Measurements from ENCODE around the gene RDH5. TPM values are rescaled to one million over a fixed set of nuclear protein-coding genes. Genes with fewer than 3 reads are reported as not detected.

Gene RDH5
- total RNA-seq, 1 donor from 2014 or later: 9.7 TPM

DNA sequence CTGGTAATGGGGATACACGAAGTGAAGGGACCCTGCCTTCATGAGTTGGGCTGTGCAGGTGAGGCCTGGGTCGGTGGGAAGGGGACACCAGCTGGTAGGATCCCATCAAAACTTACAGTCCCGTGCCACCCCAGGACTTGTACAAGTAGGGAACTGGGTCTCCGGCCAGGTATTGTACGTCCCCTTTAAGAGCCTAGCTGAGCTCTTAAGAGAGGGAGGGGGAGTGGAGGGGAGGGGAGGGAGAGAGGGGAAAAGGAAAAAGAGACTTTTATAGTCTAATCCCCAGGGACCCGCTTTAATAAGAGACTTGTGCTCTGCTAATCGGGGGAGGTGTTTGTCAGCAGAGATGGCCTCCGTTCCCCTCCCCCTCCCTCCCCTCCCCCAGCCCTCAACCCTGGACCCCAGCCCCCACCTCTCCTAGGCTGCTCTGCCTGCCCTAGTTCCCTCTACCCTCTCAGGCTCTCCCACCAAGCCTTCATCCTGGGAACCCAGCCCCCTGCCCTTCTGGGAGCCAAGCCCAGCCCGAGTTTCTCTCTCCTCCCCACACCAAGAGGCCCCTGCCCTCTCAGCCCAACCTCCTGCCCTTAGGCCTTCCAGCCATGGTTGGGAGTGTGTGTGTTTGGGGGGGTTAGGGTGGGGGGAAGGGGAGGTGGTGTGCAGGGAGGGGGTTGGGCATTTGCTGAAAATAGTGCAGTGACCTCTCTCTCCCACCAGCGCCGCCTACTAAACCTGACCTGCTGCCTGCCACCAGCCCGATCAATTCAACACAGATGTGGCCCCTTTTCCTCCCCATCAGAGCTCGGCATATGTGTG is 25.4 kb downstream of the RDH5 start:
- H3K4me3 Mint-ChIP-seq (ENCODE audit: low read depth): peak overlapping the region; percentile 95
- no peaks in the 10 kb centered on the region for H3K9me3 Mint-ChIP-seq (ENCODE audit: low read depth)
- TF ChIP-seq, protein P1, sequence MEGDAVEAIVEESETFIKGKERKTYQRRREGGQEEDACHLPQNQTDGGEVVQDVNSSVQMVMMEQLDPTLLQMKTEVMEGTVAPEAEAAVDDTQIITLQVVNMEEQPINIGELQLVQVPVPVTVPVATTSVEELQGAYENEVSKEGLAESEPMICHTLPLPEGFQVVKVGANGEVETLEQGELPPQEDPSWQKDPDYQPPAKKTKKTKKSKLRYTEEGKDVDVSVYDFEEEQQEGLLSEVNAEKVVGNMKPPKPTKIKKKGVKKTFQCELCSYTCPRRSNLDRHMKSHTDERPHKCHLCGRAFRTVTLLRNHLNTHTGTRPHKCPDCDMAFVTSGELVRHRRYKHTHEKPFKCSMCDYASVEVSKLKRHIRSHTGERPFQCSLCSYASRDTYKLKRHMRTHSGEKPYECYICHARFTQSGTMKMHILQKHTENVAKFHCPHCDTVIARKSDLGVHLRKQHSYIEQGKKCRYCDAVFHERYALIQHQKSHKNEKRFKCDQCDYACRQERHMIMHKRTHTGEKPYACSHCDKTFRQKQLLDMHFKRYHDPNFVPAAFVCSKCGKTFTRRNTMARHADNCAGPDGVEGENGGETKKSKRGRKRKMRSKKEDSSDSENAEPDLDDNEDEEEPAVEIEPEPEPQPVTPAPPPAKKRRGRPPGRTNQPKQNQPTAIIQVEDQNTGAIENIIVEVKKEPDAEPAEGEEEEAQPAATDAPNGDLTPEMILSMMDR (IDR thresholded peaks at IDR 0.05; ENCODE audit: unreplicated experiment): peak; percentile 34
- H3K36me3 Mint-ChIP-seq (ENCODE audit: insufficient read depth): peaks cover 16% of the 10 kb centered on the region
- peak overlapping the region; percentile 96 for H3K27ac Mint-ChIP-seq
- H3K27me3 Mint-ChIP-seq: peaks cover 4% of the 10 kb centered on the region
- peaks cover 44% of the 10 kb centered on the region for H3K4me1 Mint-ChIP-seq (ENCODE audit: low read depth)
- peak; percentile 62 for DNase-seq (ENCODE audit: low spot score, unreplicated experiment)

DNA sequence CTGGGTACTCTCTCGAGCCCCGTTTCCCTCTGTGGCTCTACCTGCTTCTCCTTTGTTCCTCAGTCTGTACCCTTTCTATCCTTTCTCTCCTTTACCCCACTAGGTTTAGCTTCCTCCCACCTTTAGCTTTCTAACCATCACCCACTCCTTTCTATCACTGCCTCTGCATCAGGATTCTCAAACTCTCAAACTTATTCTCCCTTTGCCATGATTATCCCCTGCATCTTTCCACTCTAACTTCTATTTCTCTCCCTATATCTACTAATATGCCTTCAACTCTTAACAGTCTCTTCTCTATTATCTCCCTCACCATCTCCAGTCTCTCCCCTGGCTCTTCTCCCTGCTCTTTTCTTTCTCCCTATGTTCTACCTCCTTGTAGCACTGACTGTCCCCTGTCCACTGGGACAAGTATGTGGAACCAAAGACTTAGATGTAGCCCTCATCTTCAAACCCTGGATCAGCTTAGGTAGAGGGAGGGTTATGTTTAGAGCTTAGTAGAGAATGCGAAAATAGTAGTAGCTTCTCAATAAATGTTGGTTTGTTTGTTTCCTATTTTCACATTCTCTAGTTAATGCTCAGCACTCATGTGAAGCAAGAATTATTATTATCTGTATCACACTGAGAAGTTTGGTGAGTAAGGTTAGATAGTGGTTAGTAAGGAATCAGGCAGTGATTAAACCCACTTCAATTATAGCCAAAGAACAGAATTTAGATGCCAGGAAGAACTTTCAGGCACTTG is 26.1 kb downstream of the RDH5 start:
- peaks cover 16% of the 10 kb centered on the region for H3K36me3 Mint-ChIP-seq (ENCODE audit: insufficient read depth)
- H3K4me3 Mint-ChIP-seq (ENCODE audit: low read depth): peak overlapping the region; percentile 95
- TF ChIP-seq, protein P1 (IDR thresholded peaks at IDR 0.05; ENCODE audit: unreplicated experiment): no peak
- H3K27ac Mint-ChIP-seq: peak overlapping the region; percentile 92
- DNase-seq (ENCODE audit: low spot score, unreplicated experiment): no peak
- H3K9me3 Mint-ChIP-seq (ENCODE audit: low read depth): no peaks in the 10 kb centered on the region
- peaks cover 44% of the 10 kb centered on the region for H3K4me1 Mint-ChIP-seq (ENCODE audit: low read depth)
- H3K27me3 Mint-ChIP-seq: peaks cover 4% of the 10 kb centered on the region

DNA sequence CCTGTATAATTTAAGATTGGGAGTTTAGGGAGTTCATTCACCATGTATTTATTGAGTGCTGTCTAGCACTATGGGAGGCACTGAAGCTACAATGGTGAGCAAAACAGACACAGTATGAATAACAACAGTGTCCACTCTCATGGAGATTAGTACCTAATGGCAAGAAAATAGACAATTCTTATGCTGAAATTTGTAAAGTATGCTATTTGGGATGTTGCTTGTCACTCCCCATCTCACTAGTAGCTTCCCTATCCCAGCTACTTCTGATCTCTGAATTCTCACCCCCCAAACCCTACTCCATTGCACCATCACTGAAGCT is 26.7 kb downstream of the RDH5 start:
- H3K27me3 Mint-ChIP-seq: peaks cover 3% of the 10 kb centered on the region
- H3K36me3 Mint-ChIP-seq (ENCODE audit: insufficient read depth): peaks cover 17% of the 10 kb centered on the region
- H3K4me1 Mint-ChIP-seq (ENCODE audit: low read depth): peaks cover 42% of the 10 kb centered on the region
- H3K27ac Mint-ChIP-seq: peak overlapping the region; percentile 92
- no peak for DNase-seq (ENCODE audit: low spot score, unreplicated experiment)
- TF ChIP-seq, protein P1 (IDR thresholded peaks at IDR 0.05; ENCODE audit: unreplicated experiment): no peak
- no peaks in the 10 kb centered on the region for H3K9me3 Mint-ChIP-seq (ENCODE audit: low read depth)
- no peak overlapping the region for H3K4me3 Mint-ChIP-seq (ENCODE audit: low read depth)

DNA sequence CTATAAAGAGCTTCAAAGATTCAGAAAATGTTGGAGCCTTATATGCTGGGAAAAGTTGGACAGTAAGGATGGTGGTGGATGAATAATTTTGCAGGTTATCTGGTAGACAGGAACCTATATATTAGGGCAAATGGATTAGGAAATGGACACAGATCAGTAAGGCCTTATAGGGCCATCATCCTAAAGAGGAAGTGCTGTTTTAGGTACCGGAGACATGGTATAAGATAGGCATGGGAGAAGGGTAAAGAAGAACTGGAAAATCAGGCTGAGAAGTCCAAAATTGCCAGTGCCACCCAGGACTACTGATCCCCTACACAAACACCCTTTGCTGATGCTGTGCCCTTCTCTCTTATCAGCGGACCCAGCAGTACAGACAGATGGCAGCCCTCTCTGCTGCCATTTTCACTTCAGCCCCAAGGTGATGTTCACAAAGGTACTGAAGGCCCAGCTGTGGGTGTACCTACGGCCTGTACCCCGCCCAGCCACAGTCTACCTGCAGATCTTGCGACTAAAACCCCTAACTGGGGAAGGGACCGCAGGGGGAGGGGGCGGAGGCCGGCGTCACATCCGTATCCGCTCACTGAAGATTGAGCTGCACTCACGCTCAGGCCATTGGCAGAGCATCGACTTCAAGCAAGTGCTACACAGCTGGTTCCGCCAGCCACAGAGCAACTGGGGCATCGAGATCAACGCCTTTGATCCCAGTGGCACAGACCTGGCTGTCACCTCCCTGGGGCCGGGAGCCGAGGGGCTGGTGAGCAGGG is 28.2 kb downstream of the RDH5 start:
- H3K27me3 Mint-ChIP-seq: no peaks in the 10 kb centered on the region
- no peak overlapping the region for H3K4me3 Mint-ChIP-seq (ENCODE audit: low read depth)
- H3K27ac Mint-ChIP-seq: peak overlapping the region; percentile 46
- DNase-seq (ENCODE audit: low spot score, unreplicated experiment): no peak
- no peaks in the 10 kb centered on the region for H3K9me3 Mint-ChIP-seq (ENCODE audit: low read depth)
- peaks cover 20% of the 10 kb centered on the region for H3K36me3 Mint-ChIP-seq (ENCODE audit: insufficient read depth)
- peaks cover 34% of the 10 kb centered on the region for H3K4me1 Mint-ChIP-seq (ENCODE audit: low read depth)
- TF ChIP-seq, protein P1 (IDR thresholded peaks at IDR 0.05; ENCODE audit: unreplicated experiment): no peak

DNA sequence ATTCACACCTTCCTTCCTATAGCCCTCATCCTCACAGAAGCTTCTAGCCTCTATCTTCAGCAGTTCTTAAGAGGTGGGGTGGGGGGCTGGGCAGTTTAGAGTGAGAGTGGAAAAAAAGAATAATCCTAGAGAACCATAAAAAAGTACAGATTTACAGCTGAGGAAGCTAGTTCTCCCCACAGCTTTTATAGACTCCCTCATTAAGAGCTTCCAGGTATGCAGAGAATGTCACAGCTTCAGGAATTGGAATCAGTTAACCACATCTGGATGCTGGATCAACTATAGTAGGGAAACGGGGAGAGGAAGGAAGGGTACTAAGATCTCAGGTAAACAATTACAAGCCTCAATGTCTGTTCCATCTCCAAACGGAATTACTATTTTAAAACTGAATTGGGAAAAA is 35.1 kb downstream of the RDH5 start:
- H3K27me3 Mint-ChIP-seq: no peaks in the 10 kb centered on the region
- H3K27ac Mint-ChIP-seq: peak overlapping the region; percentile 47
- TF ChIP-seq, protein P1 (IDR thresholded peaks at IDR 0.05; ENCODE audit: unreplicated experiment): no peak
- no peak overlapping the region for H3K4me3 Mint-ChIP-seq (ENCODE audit: low read depth)
- H3K36me3 Mint-ChIP-seq (ENCODE audit: insufficient read depth): peaks cover 21% of the 10 kb centered on the region
- H3K4me1 Mint-ChIP-seq (ENCODE audit: low read depth): peaks cover 5% of the 10 kb centered on the region
- H3K9me3 Mint-ChIP-seq (ENCODE audit: low read depth): no peaks in the 10 kb centered on the region
- no peak for DNase-seq (ENCODE audit: low spot score, unreplicated experiment)

Measured in progenitor cell of endocrine pancreas (in vitro differentiated cells).